ENCODE results near the gene KMT5C.

The KMT5C gene

GRCh38 chr19:55311397-55311796, 28.3 kb upstream of the KMT5C start:
- CTCF ChIA-PET: interaction anchor here (5.7 kb wide), 1 partner anchor 9 kb away, joined by 45 read pairs; no protein-coding TSS in a partner anchor

More at GRCh38 chr19:55311397-55311796, 28.3 kb upstream of the KMT5C start:
- Histone ChIP-seq H3K36me3 (ENCODE audit: control insufficient read depth in 2 of 2, insufficient read depth in 1 of 2, low read length in 2 of 2) (peaks cover 14 to 37% of the 10 kb centered on the region in 2 experiments), H3K9me3 (ENCODE audit: control insufficient read depth, insufficient read depth, low read depth, low read length) (no peaks in the 10 kb centered on the region), H3K27ac (ENCODE audit: extremely low read depth, low read depth, low read length) (no peak overlapping the region), H3K4me1 (ENCODE audit: control insufficient read depth, insufficient read depth, low read length) (no peaks in the 10 kb centered on the region), H3K4me3 (ENCODE audit: low read depth, low read length) (no peak overlapping the region)
- POLR2A ChIA-PET: interaction anchor here (1.0 to 1.4 kb wide), 2 partner anchors 27 to 78 kb away, joined by 3 read pairs; no protein-coding TSS in a partner anchor
- TF ChIP-seq ZNF645 (tag by site-specific recombination; IDR thresholded peaks at IDR 0.05): no peak
- no peak for TF ChIP-seq ZNF792 (tag by site-specific recombination; IDR thresholded peaks at IDR 0.05)
- no peak for TF ChIP-seq ZNF221 (tag by site-specific recombination; IDR thresholded peaks at IDR 0.05; ENCODE audit: borderline replicate concordance)
- TF ChIP-seq BCL6B (tag by site-specific recombination; IDR thresholded peaks at IDR 0.05): no peak
- TF ChIP-seq ZNF514 (tag by site-specific recombination; IDR thresholded peaks at IDR 0.05): no peak
- no peak for TF ChIP-seq ZNF26 (tag by site-specific recombination; IDR thresholded peaks at IDR 0.05)
- no peak for TF ChIP-seq ZNF416 (tag by site-specific recombination; IDR thresholded peaks at IDR 0.05)
- no peak for TF ChIP-seq ZNF785 (tag by site-specific recombination; IDR thresholded peaks at IDR 0.05)
- TF ChIP-seq ZNF692 (tag by site-specific recombination; IDR thresholded peaks at IDR 0.05): no peak
- TF ChIP-seq ZNF391 (tag by site-specific recombination; IDR thresholded peaks at IDR 0.05; ENCODE audit: borderline replicate concordance, low read depth): no peak
- no peak for TF ChIP-seq ZNF362 (tag by site-specific recombination; IDR thresholded peaks at IDR 0.05)
- TF ChIP-seq ZFHX2 (tag by site-specific recombination; conservative IDR thresholded peaks at IDR 0.05): no peak
- no peak for TF ChIP-seq ZBTB8A (tag by site-specific recombination; IDR thresholded peaks at IDR 0.05)
- no peak for TF ChIP-seq ZXDB (tag by site-specific recombination; IDR thresholded peaks at IDR 0.05)
- TF ChIP-seq ZNF324 (tag by site-specific recombination; IDR thresholded peaks at IDR 0.05): no peak
- TF ChIP-seq ZNF449 (tag by site-specific recombination; IDR thresholded peaks at IDR 0.05): no peak
- no peak for TF ChIP-seq ZNF670 (tag by site-specific recombination; IDR thresholded peaks at IDR 0.05; ENCODE audit: low read depth)
- TF ChIP-seq ZNF529 (tag by site-specific recombination; IDR thresholded peaks at IDR 0.05; ENCODE audit: insufficient replicate concordance): no peak
- no peak for TF ChIP-seq ZNF558 (tag by site-specific recombination; IDR thresholded peaks at IDR 0.05)
